Measurements from ENCODE around the gene FAM217A.

FAM217A gene

GRCh38 chr6:4021133-4021853 lies 57.6 kb downstream of the FAM217A start:
- peak; percentile 96 for DNase-seq

- DNase-seq = no peak
Observed at GRCh38 chr6:4020822-4021132, 58.2 kb downstream of the FAM217A start.

- no peak for DNase-seq
Observed at GRCh38 chr6:4018924-4019236, 60.1 kb downstream of the FAM217A start.
